Measurements from ENCODE around the gene SH2B2. TPM values are rescaled to one million over a fixed set of nuclear protein-coding genes. Genes with fewer than 3 reads are reported as not detected.

SH2B2 gene
- total and polyA plus RNA-seq, 7 donors: 13.1 to 36.3 (median 27.3) TPM

- peak; percentile 86 for TF ChIP-seq CTCF (IDR thresholded peaks at IDR 0.05)
These were observed 6.9 kb upstream of the SH2B2 start for GRCh38 chr7:102279537-102280400.

GRCh38 chr7:102280521-102280920, 6.1 kb upstream of the SH2B2 start:
- Histone ChIP-seq H3K36me3 (ENCODE audit: insufficient read depth in 1 of 2, low read depth in 1 of 2) (no peaks in the 10 kb centered on the region), H3K27ac (no peak overlapping the region), H3K9me3 (no peaks in the 10 kb centered on the region), H3K4me3 (no peak overlapping the region), H3K27me3 (ENCODE audit: insufficient read depth in 3 of 3, low read length in 2 of 3) (no peaks in the 10 kb centered on the region), H3K4me1 (peaks cover 5% of the 10 kb centered on the region)
- intact Hi-C loops (cut with DNase I): loop anchor here in 1 of 2 donors (5.0 kb wide), 1 partner anchor 37 kb away; no protein-coding TSS in a partner anchor
- no peak for ATAC-seq
- WGBS, 3 donors: 78 to 92% (median 83%) methylated on average over 5 of the region's 5 CpGs
- no peak for TF ChIP-seq CTCF (IDR thresholded peaks at IDR 0.05)
- DNase-seq: no peak

More at GRCh38 chr7:102279537-102280400, 6.9 kb upstream of the SH2B2 start:
- no peaks in the 10 kb centered on the region for H3K4me1 ChIP-seq
- peak in 1 of 2 donors; percentile 80 for DNase-seq
- peak; percentile 78 to 94 (median 84) for ATAC-seq
- H3K27ac ChIP-seq: no peak overlapping the region
- no peak overlapping the region for H3K4me3 ChIP-seq
- H3K36me3 ChIP-seq (ENCODE audit: insufficient read depth in 1 of 2, low read depth in 1 of 2): no peaks in the 10 kb centered on the region
- intact Hi-C loops (cut with DNase I): loop anchor here (1.0 to 10.0 kb wide), 3 partner anchors 38 to 675 kb away; no protein-coding TSS in a partner anchor
- WGBS, 3 donors: 51 to 67% (median 54%) methylated on average over 16 to 23 of the region's 23 CpGs
- H3K27me3 ChIP-seq (ENCODE audit: insufficient read depth in 3 of 3, low read length in 2 of 3): no peaks in the 10 kb centered on the region
- no peaks in the 10 kb centered on the region for H3K9me3 ChIP-seq

GRCh38 chr7:102281785-102282184, 4.9 kb upstream of the SH2B2 start:
- no peaks in the 10 kb centered on the region for H3K36me3 ChIP-seq (ENCODE audit: insufficient read depth in 1 of 2, low read depth in 1 of 2)
- no peak for DNase-seq
- H3K27me3 ChIP-seq (ENCODE audit: insufficient read depth in 3 of 3, low read length in 2 of 3): no peaks in the 10 kb centered on the region
- no peak overlapping the region for H3K27ac ChIP-seq
- intact Hi-C loops (cut with DNase I): loop anchor here in 1 of 2 donors (1.0 to 5.0 kb wide), 2 partner anchors 36 to 111 kb away; no protein-coding TSS in a partner anchor
- WGBS, 3 donors: 89 to 90% (median 90%) methylated on average over 14 of the region's 14 CpGs
- no peaks in the 10 kb centered on the region for H3K9me3 ChIP-seq
- no peak overlapping the region for H3K4me3 ChIP-seq
- H3K4me1 ChIP-seq: peaks cover 12% of the 10 kb centered on the region
- no peak for TF ChIP-seq CTCF (IDR thresholded peaks at IDR 0.05)
- ATAC-seq: no peak

GRCh38 chr7:102282465-102283362, 4.0 kb upstream of the SH2B2 start:
- no peak for TF ChIP-seq CTCF (IDR thresholded peaks at IDR 0.05)
- DNase-seq (no peak), ATAC-seq (no peak)
- H3K36me3 ChIP-seq (ENCODE audit: insufficient read depth in 1 of 2, low read depth in 1 of 2): no peaks in the 10 kb centered on the region
- H3K27ac ChIP-seq: no peak overlapping the region
- no peaks in the 10 kb centered on the region for H3K27me3 ChIP-seq (ENCODE audit: insufficient read depth in 3 of 3, low read length in 2 of 3)
- H3K9me3 ChIP-seq: no peaks in the 10 kb centered on the region
- no peak overlapping the region for H3K4me3 ChIP-seq
- WGBS, 3 donors: 85 to 91% (median 87%) methylated on average over 32 of the region's 32 CpGs
- intact Hi-C loops (cut with DNase I): loop anchor here in 1 of 2 donors (5.0 kb wide), 1 partner anchor 35 kb away; no protein-coding TSS in a partner anchor
- peaks cover 12% of the 10 kb centered on the region for H3K4me1 ChIP-seq

All from psoas muscle (tissue), 8 donors.